GM18502 (cell line): ENCODE measurements around the gene ADCYAP1R1.

Experiments
- ATAC-seq: cut with Tn5 transposase; IDR thresholded peaks from one replicate; pipeline ENCODE4 v1.9.1; 2021; ENCODE audit warnings: mild to moderate bottlenecking; ENCODE audit not compliant: unreplicated experiment, poor library complexity

ADCYAP1R1 gene

DNA sequence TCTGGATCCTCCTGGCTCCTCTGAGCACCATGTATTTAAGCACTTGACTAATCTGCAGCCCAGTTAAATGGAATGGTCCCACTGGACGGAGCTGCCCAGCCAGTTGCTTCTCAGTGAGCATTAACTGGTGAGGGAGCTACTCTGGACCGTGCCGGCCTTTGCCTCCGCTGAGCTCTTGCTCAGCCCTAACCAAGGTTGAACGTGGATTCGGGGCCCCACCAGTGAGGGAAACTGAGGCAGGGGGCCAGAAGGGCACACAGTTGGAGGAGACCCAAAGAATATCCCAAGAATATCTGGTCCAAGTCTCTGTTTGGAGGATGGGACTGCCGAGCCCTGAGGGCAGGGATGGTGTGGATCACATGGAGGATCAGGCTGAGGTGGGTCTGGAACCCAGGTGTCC, 13.7 kb downstream of the ADCYAP1R1 start:
- no peak for ATAC-seq

DNA sequence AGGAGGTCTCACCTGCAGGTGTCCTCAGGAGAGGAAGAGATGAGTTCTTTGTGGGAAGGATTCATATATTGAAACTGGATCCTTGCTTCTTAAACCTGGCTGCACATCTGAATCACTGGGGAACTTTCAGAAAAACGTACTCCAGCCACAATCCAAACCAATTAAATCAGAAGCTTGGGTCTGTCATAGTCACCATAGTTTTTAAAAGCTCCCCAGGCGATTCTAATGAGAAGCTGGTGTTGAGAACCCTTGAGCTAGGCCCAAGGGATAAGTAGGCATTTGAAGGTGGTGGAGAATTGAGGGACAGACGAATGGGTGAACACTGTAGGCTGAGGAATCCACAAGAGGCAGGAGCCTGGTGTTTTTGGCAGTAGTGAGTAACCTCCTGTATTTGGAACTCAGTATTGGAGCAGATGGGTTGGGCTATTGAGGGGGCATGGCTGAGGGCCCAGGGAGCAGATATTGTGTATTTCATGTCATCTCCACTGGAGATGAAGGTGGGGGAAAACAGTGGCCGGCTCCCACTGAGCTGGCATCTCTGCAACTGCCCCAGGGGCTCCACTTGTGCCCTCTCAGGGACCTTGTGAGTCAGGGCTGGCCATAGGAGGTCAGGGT, 14.5 kb downstream of the ADCYAP1R1 start:
- ATAC-seq: no peak

DNA sequence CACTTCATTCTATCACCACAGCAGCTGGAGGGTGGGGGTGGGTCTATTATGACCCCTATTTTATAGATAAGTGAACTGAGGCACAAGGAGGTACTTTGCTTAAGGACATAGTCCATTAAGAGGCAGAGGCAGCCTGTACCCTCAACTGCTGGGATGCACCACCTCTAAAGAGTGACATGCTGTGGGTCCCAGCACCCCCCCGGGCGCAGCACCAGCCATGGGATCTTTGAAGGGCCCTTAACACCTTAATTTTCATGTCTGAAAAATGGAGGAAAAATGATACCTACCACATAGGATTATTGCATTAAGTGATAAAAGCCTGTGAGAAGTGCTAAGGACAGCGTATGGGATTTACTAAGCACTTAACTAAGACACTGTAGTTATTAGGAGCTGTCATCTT, 15.4 kb downstream of the ADCYAP1R1 start:
- ATAC-seq: no peak

GRCh38 chr7:31068006-31068675, 16.0 kb downstream of the ADCYAP1R1 start:
- ATAC-seq: no peak

GRCh38 chr7:31069860-31070555, 17.9 kb downstream of the ADCYAP1R1 start:
- no peak for ATAC-seq

GRCh38 chr7:31070991-31071644, 19.0 kb downstream of the ADCYAP1R1 start:
- ATAC-seq: no peak

- ATAC-seq: no peak
These were observed 19.5 kb downstream of the ADCYAP1R1 start for GRCh38 chr7:31071645-31072029.

DNA sequence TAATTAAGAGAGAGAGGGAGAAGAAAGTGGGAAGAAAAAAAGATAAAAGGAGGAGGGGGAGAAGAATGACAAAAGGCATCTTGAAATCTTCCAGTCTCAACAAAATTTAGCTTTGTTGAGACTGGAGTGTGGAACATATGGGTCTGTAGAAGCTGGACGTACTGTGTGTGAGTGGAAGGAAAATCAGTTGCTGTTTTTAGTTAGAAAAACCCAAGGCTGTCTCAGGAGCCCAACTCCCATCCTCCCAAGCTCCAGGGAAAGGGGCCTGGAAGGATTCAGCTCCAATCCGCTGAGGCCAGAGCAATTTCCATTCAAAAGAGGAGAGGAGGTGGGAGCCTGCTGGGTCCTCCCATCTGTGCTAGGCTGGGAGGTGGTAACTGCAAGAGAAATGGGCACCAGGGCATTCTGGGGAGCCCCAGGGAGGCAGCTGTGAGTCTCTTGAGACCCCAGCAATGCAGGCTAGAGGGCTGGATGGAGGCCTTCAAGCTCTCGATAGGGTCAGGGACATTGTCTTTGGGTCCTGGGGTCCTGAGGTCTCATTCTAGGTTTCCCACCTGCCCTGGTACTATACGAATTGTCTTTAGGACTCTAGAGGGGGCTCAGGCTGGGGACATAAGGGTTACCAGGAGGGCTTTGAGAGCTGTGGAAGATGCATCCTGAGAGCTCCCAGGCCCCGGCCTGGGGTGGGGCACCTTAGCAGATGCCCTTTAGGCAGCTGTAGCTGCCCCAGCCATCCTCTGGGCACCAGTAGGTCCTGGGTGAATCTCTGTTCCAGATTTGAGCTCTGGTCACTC, 21.4 kb downstream of the ADCYAP1R1 start:
- no peak for ATAC-seq

GRCh38 chr7:31074120-31074383, 21.9 kb downstream of the ADCYAP1R1 start:
- no peak for ATAC-seq

- ATAC-seq: no peak
These were observed 22.4 kb downstream of the ADCYAP1R1 start for GRCh38 chr7:31074403-31075085.

DNA sequence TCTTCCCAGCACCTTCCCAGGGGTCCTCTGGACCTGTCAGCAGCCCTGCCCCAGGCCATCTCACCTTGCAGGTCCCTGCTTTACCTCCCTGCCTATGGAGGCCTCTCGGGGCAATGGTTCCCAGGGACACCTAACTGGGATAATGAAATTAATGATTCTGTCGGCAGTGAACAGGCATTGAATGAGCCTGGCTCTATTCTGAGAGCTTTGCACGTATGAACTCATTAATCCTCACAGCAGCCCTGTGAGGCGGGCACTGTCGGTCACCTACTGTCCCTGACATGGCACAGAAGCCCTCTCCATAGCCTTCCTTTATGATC, 22.9 kb downstream of the ADCYAP1R1 start:
- no peak for ATAC-seq

GRCh38 chr7:31076051-31076450, 23.9 kb downstream of the ADCYAP1R1 start:
- ATAC-seq: no peak

DNA sequence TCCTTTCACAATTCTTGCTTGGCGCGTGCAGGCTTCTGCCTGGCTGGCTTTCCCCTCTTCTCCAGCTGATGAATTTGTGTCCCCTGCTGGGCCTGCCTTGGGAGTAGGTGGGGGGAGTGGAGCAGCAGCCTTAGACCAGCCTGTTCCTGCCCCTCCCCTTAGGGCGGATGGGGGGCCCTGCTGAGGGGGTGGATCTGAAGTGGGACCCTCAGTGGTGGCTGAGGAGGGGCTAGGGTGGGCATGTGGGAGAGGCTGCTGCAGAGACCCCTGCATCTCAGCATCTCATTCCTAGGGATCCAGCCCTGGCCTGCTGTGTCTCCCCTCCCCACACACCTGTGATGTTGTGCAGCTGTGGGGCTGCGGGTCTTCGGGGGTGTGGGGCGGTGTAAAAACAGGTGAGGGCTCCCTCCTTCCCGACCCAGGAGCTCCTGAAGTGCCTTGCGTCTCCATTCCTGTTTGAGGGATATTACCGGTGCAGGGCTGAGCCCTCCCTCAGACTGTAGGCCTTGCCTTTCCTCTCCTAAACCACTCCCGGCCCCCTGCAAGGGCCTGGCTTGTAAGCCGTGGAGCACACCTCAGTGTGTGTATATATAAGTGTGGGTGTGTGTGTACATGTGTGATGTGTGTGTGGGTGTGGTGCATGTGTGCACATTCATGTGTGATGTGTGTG, 24.7 kb downstream of the ADCYAP1R1 start:
- ATAC-seq: no peak

DNA sequence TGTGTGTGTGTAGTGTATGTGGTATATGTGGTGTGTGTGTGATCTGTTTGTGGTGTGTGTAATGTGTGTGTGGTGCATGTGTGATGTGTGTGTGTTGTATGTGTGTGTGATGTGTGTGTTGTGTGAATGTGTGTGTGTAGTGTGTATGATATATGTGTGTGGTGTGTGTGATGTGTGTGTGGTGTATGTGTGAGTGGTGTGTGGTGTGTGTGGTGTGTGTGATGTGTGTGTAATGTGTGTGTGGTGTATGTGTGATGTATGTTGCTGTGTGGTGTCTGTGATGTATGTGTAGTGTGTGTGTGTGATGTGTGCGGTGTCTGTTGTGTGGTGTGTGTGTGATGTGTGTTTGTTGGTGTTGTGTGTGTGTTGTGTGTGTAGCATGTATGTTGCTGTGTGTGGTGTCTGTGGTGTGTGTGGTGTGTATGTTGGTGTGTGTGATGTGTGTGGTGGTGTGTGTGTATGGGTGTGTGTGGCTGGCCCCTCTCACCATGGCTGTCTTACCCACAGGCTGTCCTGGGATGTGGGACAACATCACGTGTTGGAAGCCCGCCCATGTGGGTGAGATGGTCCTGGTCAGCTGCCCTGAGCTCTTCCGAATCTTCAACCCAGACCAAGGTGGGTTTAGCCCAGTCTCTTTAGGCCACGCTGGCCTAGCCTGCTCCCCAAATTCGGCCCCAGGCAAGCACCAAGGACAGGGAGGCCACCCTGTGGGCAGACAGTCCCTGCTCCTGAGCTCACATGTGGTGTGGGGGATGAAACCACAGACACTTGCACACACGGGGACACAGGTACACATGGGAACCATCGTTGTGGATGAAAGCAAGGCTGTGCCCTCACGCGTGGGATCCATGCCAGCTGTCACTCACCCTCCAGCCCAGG, 25.6 kb downstream of the ADCYAP1R1 start:
- no peak for ATAC-seq

DNA sequence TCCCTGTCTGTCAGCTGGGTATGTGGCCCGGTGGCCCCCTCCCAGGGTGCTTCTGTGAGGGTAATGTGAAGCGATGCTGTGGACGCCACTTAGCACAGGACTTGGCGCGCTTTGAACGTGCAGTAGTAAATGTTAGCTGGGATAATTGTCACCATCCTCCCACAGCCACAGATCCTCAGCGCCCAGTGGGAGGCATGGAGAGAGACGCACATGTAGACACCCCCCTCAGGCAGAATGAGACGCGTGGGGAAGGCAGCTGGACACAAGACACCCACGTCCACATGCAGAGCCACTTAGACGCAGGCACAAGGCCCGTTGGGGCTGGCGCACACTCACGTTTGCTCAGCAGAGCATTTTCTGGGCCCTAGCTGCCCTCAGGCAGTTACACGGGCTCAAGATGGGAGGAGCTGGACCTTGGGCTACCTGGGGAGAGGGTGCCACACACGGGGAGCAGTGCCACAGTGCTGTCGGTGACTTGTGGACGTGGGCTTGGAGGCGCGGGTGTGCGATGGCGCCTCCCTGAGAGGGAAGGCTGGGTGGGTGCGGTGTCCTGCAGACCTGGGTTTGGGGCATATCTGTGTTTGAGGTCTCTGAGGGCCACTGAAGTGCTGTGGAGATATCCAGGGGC, 26.4 kb downstream of the ADCYAP1R1 start:
- ATAC-seq: no peak

- ATAC-seq: no peak
These were observed 27.2 kb downstream of the ADCYAP1R1 start for GRCh38 chr7:31079126-31079823.

GRCh38 chr7:31079824-31080511, 27.9 kb downstream of the ADCYAP1R1 start:
- ATAC-seq: no peak
